HEK293T (cell line): Measurements from ENCODE around the gene SDS.

Experiments
- CTCF ChIA-PET: fragments of 350-600 bp; formaldehyde crosslinking; extraction: SDS; loops from one replicate; lab custom pipeline; 2021; ENCODE audit warnings: antibody characterized with exemption, inconsistent platforms; lab: Yijun Ruan, JAX
- POLR2A ChIA-PET: fragments of 350-600 bp; formaldehyde crosslinking; extraction: SDS; loops from one replicate; lab custom pipeline; 2020; ENCODE audit warnings: antibody characterized with exemption, inconsistent platforms; lab: Yijun Ruan, JAX
- DNase-seq: peaks from one replicate; pipeline ENCODE4 v3.0.0; 2012; ENCODE audit warnings: mixed read lengths; ENCODE audit errors: extremely low spot score
- ARNT ChIP-seq: fragments of 450-650 bp; IDR thresholded peaks from 2 replicates; pipeline ENCODE4 v1.6.1; 2017; ENCODE audit warnings: mild to moderate bottlenecking
- BHLHE40 ChIP-seq: fragments of 450-650 bp; IDR thresholded peaks from 2 replicates; pipeline ENCODE4 v1.6.1; 2016; ENCODE audit warnings: mild to moderate bottlenecking, moderate library complexity, borderline replicate concordance
- CTBP1 ChIP-seq: fragments of 450-650 bp; IDR thresholded peaks from 2 replicates; pipeline ENCODE4 v1.6.1; 2016; ENCODE audit warnings: borderline replicate concordance
- ELF4 ChIP-seq: fragments of 450-650 bp; IDR thresholded peaks from 2 replicates; pipeline ENCODE4 v1.6.1; 2017; ENCODE audit warnings: antibody characterized with exemption
- FOXA1 ChIP-seq: fragments of 450-650 bp; IDR thresholded peaks from 2 replicates; pipeline ENCODE4 v1.6.1; 2016; ENCODE audit warnings: mild to moderate bottlenecking
- FOXK2 ChIP-seq: fragments of 450-650 bp; IDR thresholded peaks from 2 replicates; pipeline ENCODE4 v1.6.1; 2016; ENCODE audit warnings: mild to moderate bottlenecking
- FOXM1 ChIP-seq: fragments of 450-650 bp; IDR thresholded peaks from 2 replicates; pipeline ENCODE4 v1.6.1; 2017; ENCODE audit warnings: mild to moderate bottlenecking, borderline replicate concordance
- HDGF ChIP-seq: fragments of 450-650 bp; IDR thresholded peaks from 2 replicates; pipeline ENCODE4 v1.6.1; 2017; ENCODE audit warnings: antibody characterized with exemption, borderline replicate concordance
- L3MBTL2 ChIP-seq: fragments of 450-650 bp; conservative IDR thresholded peaks from 2 replicates; pipeline ENCODE4 v1.6.1; 2016; ENCODE audit warnings: mild to moderate bottlenecking
- LEF1 ChIP-seq: fragments of 450-650 bp; IDR thresholded peaks from 2 replicates; pipeline ENCODE4 v1.6.1; 2017; ENCODE audit warnings: mild to moderate bottlenecking, borderline replicate concordance
- NFRKB ChIP-seq: fragments of 450-650 bp; IDR thresholded peaks from 2 replicates; pipeline ENCODE4 v1.6.1; 2016; ENCODE audit warnings: mild to moderate bottlenecking, moderate library complexity
- PKNOX1 ChIP-seq: fragments of 450-650 bp; IDR thresholded peaks from 2 replicates; pipeline ENCODE4 v1.6.1; 2016
- SP1 ChIP-seq: fragments of 450-650 bp; IDR thresholded peaks from 2 replicates; pipeline ENCODE4 v1.6.1; 2017
- SUZ12 ChIP-seq: fragments of 450-650 bp; IDR thresholded peaks from 2 replicates; pipeline ENCODE4 v1.6.1; 2016; ENCODE audit warnings: mild to moderate bottlenecking
- TARDBP ChIP-seq: fragments of 450-650 bp; IDR thresholded peaks from 2 replicates; pipeline ENCODE4 v1.6.1; 2016
- ZNF384 ChIP-seq: fragments of 450-650 bp; IDR thresholded peaks from 2 replicates; pipeline ENCODE4 v1.6.1; 2016

SDS gene

GRCh38 chr12:113392520-113392919 lies 11.2 kb downstream of the SDS start:
- POLR2A ChIA-PET, result no interaction called here
- no peak for TF ChIP-seq FOXK2
- no peak for TF ChIP-seq TARDBP
- no peak for TF ChIP-seq SP1
- no peak for TF ChIP-seq ELF4
- no peak for TF ChIP-seq PKNOX1
- TF ChIP-seq ZNF384, result no peak
- no peak for TF ChIP-seq LEF1
- TF ChIP-seq L3MBTL2, result no peak
- no peak for TF ChIP-seq CTBP1
- TF ChIP-seq SUZ12, result no peak
- TF ChIP-seq ARNT, result no peak
- no peak for TF ChIP-seq FOXA1
- TF ChIP-seq HDGF, result no peak
- TF ChIP-seq NFRKB, result no peak
- no peak for TF ChIP-seq FOXM1
- TF ChIP-seq BHLHE40, result no peak
- CTCF ChIA-PET, result no interaction called here
- no peak for DNase-seq

- TF ChIP-seq SUZ12 (no peak), PKNOX1 (no peak), ELF4 (no peak), HDGF (no peak), LEF1 (no peak), ARNT (no peak), CTBP1 (no peak), FOXM1 (no peak), BHLHE40 (no peak), L3MBTL2 (no peak), NFRKB (no peak), ZNF384 (no peak), FOXK2 (no peak), FOXA1 (no peak), TARDBP (no peak)
- no peak for DNase-seq
- ChIA-PET POLR2A (no interaction called here), CTCF (no interaction called here)
These were observed 11.9 kb downstream of the SDS start for GRCh38 chr12:113391650-113392337.

- DNase-seq, result no peak
- CTCF ChIA-PET, result no interaction called here
- POLR2A ChIA-PET, result no interaction called here
- TF ChIP-seq PKNOX1 (no peak), FOXK2 (no peak), L3MBTL2 (no peak), FOXA1 (no peak), ARNT (no peak), ZNF384 (no peak), SUZ12 (no peak), TARDBP (no peak), HDGF (no peak), NFRKB (no peak), BHLHE40 (no peak), FOXM1 (no peak), ELF4 (no peak), SP1 (no peak), CTBP1 (no peak), LEF1 (no peak)
These were observed 12.5 kb downstream of the SDS start for GRCh38 chr12:113391145-113391544.

- POLR2A ChIA-PET, result no interaction called here
- no peak for DNase-seq
- TF ChIP-seq FOXM1 (no peak), HDGF (no peak), FOXK2 (no peak), L3MBTL2 (no peak), ZNF384 (no peak), TARDBP (no peak), ELF4 (no peak)
- CTCF ChIA-PET, result no interaction called here
These were observed 13.3 kb downstream of the SDS start for GRCh38 chr12:113390064-113391043.

- DNase-seq, result no peak
- POLR2A ChIA-PET, result no interaction called here
- CTCF ChIA-PET, result no interaction called here
- TF ChIP-seq PKNOX1 (no peak), ZNF384 (no peak), SP1 (no peak), L3MBTL2 (no peak), SUZ12 (no peak), HDGF (no peak), FOXA1 (no peak), ELF4 (no peak), NFRKB (no peak), BHLHE40 (no peak), FOXK2 (no peak), TARDBP (no peak), LEF1 (no peak), ARNT (no peak), CTBP1 (no peak), FOXM1 (no peak)
These were observed 15.3 kb downstream of the SDS start for GRCh38 chr12:113388351-113388750.
